ENCODE data around the gene GOLGA7B.

The GOLGA7B gene

DNA sequence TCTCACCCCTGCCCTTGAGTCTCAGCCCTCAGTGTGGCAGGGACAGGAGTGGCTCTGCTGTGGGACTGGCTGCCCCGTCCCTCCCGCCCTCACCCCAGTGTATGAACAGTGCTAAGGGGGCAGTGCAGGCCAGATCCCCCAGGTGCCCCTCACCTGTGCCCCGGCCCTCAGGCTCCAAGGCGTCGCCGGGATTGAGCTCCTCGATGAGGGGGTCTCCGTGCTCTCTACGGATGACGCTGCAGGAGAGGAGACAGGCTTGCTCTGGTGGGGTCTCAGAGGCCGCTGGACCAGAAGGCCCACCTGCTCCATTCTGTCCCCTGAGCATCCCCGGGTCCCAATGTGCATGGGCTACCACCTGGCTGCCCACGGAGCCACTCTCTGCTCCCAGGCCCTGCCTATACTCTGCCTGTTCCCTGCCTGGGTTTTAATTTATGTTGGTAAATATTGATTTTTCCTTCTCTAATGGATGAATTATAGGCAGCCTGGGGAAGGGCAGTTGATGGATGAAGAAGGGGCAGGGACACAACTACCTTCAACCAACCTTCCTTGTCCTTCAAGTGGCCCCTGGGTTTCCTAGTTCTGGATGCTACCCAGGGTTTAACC is 47.2 kb downstream of the GOLGA7B start:
- Histone ChIP-seq H3K9me3 (ENCODE audit: severe bottlenecking) (no peaks in the 10 kb centered on the region), H3K4me3 (ENCODE audit: low read depth, low read length) (no peak overlapping the region), H3K27me3 (ENCODE audit: insufficient read depth, low read depth, severe bottlenecking) (no peaks in the 10 kb centered on the region), H3K27ac (no peak overlapping the region), H3K36me3 (no peaks in the 10 kb centered on the region)
- TF ChIP-seq, protein P1, sequence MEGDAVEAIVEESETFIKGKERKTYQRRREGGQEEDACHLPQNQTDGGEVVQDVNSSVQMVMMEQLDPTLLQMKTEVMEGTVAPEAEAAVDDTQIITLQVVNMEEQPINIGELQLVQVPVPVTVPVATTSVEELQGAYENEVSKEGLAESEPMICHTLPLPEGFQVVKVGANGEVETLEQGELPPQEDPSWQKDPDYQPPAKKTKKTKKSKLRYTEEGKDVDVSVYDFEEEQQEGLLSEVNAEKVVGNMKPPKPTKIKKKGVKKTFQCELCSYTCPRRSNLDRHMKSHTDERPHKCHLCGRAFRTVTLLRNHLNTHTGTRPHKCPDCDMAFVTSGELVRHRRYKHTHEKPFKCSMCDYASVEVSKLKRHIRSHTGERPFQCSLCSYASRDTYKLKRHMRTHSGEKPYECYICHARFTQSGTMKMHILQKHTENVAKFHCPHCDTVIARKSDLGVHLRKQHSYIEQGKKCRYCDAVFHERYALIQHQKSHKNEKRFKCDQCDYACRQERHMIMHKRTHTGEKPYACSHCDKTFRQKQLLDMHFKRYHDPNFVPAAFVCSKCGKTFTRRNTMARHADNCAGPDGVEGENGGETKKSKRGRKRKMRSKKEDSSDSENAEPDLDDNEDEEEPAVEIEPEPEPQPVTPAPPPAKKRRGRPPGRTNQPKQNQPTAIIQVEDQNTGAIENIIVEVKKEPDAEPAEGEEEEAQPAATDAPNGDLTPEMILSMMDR (IDR thresholded peaks at IDR 0.05; ENCODE audit: low read depth, low read length): no peak
- DNase-seq: no peak

DNA sequence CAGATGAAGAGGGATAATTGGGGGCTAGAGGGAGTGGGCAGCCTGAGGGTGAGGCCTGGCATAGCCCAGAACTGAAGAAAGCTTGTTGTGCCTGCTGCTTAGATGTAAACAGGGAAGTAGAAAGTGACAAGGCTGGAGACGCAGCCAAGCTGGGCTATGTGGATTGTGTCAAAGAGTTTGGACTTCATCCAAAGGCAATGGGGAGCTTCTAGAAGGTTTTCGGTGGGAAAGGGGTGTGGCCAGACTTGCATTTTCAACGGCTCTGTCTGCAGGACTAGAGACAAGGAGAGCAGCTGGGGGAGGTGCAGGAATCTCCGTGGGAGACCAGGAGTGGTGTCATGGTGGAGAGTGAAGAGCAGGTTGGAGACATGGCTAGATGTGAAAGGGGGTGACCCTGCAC is 48.8 kb downstream of the GOLGA7B start:
- no peak overlapping the region for H3K4me3 ChIP-seq (ENCODE audit: low read depth, low read length)
- H3K36me3 ChIP-seq: no peaks in the 10 kb centered on the region
- H3K27me3 ChIP-seq (ENCODE audit: insufficient read depth, low read depth, severe bottlenecking): no peaks in the 10 kb centered on the region
- H3K9me3 ChIP-seq (ENCODE audit: severe bottlenecking): no peaks in the 10 kb centered on the region
- TF ChIP-seq, protein P1 (IDR thresholded peaks at IDR 0.05; ENCODE audit: low read depth, low read length): no peak
- no peak overlapping the region for H3K27ac ChIP-seq
- DNase-seq: no peak

- H3K36me3 ChIP-seq: no peaks in the 10 kb centered on the region; the same call in 1 of the 2 replicates
- TF ChIP-seq, protein P1 (IDR thresholded peaks at IDR 0.05; ENCODE audit: low read depth, low read length): no peak
- no peaks in the 10 kb centered on the region for H3K27me3 ChIP-seq (ENCODE audit: insufficient read depth, low read depth, severe bottlenecking)
- H3K9me3 ChIP-seq (ENCODE audit: severe bottlenecking): no peaks in the 10 kb centered on the region
- no peak for DNase-seq
- no peak overlapping the region for H3K27ac ChIP-seq
- no peak overlapping the region for H3K4me3 ChIP-seq (ENCODE audit: low read depth, low read length)
Measured at GRCh38 chr10:97901381-97901780, 51.7 kb downstream of the GOLGA7B start.

GRCh38 chr10:97903128-97904017 is 53.7 kb downstream of the GOLGA7B start:
- Histone ChIP-seq H3K9me3 (ENCODE audit: severe bottlenecking) (no peaks in the 10 kb centered on the region), H3K27me3 (ENCODE audit: insufficient read depth, low read depth, severe bottlenecking) (no peaks in the 10 kb centered on the region), H3K27ac (peak overlapping the region; percentile 31), H3K36me3 (no peaks in the 10 kb centered on the region; the same call in 1 of the 2 replicates), H3K4me3 (ENCODE audit: low read depth, low read length) (no peak overlapping the region)
- TF ChIP-seq, protein P1 (IDR thresholded peaks at IDR 0.05; ENCODE audit: low read depth, low read length): peak; percentile 49; the same call in 1 of the 2 replicates
- peak; percentile 40 for DNase-seq

GRCh38 chr10:97904018-97904381 is 54.4 kb downstream of the GOLGA7B start:
- TF ChIP-seq, protein P1 (IDR thresholded peaks at IDR 0.05; ENCODE audit: low read depth, low read length): no peak
- no peaks in the 10 kb centered on the region for H3K27me3 ChIP-seq (ENCODE audit: insufficient read depth, low read depth, severe bottlenecking)

More at GRCh38 chr10:97904018-97904381, 54.4 kb downstream of the GOLGA7B start:
- no peaks in the 10 kb centered on the region for H3K9me3 ChIP-seq (ENCODE audit: severe bottlenecking)
- no peaks in the 10 kb centered on the region; the same call in 1 of the 2 replicates for H3K36me3 ChIP-seq
- H3K4me3 ChIP-seq (ENCODE audit: low read depth, low read length): no peak overlapping the region
- DNase-seq: peak; percentile 54
- peak overlapping the region; percentile 31 for H3K27ac ChIP-seq
